HS-5 (cell line): ENCODE results near the gene DENND6B.
"Not testable (repeated sequence)": the region's sequence is repeated elsewhere in the genome, so short reads cannot be mapped to it uniquely, and the experiment has no call there.

Source experiments
- DNase-seq: peaks from one replicate; pipeline ENCODE4 v3.0.0-alpha.2; 2012; ENCODE audit warnings: low read depth

Gene DENND6B

DNA sequence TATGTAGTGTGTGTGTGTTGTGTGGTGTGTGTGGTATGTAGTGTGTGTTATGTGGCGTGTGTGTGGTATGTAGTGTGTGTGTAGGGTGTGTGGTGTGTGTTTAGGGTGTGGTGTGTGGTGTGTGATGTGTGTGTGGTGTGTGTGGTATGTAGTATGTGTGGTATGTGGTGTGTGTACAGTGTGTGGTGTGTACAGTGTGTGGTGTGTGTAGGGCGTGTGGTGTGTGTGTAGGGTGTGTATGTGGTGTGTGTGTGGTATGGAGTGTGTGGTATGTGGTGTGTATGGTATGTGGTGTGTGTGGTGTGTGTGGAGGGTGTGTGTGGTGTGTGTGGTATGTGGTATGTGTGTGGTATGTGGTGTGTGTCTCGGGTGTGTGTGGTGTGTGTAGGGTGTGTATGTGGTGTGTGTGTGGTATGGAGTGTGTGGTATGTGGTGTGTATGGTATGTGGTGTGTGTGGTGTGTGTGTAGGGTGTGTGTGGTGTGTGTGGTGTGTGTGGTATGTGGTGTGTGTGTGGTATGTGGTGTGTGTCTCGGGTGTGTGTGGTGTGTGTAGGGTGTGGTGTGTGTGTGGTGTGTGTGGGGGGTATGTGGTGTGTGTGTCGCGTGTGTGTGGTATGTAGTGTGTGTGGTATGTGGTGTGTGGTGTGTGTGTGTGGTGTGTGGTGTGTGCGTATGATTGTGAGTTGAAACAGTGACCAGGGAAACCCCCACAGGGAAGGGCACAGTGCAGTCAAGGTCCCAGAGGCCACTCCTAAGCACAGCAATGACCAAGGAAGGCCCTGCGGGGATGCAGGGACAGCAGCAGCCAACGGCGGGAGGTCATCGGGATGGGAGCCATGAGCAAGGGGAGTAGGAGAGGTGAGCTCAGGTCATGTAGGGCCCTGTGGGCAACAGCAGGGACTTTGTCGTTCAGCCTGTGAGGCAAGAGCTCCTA is 13.4 kb upstream of the DENND6B start:
- DNase-seq: no peak

DNA sequence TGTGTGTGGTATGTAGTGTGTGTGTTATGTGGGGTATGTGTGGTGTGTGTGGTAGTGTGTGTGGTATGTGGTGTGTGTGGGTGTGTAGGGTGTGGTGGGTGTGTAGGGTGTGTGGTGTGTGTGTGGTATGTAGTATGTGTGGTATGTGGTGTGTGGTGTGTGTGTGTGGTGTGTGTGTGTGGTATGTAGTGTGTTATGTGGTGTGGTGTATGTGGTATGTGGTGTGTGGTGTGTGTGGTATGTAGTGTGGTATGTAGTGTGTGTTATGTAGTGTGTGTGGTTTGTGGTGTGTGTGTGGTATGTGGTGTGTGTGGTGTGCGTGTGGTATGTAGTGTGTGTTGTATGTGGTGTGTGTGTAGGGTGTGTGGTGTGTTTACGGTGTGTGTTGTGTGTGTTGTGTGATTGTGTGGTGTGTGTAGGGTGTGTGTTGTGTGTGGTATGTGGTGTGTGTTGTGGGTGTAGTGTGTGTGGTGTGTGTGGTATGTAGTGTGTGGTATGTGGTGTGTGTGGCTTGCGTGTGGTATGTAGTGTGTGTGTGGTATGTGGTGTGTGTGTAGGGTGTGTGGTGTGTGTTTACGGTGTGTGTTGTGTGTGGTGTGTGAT is 12.1 kb upstream of the DENND6B start:
- no peak for DNase-seq

DNA sequence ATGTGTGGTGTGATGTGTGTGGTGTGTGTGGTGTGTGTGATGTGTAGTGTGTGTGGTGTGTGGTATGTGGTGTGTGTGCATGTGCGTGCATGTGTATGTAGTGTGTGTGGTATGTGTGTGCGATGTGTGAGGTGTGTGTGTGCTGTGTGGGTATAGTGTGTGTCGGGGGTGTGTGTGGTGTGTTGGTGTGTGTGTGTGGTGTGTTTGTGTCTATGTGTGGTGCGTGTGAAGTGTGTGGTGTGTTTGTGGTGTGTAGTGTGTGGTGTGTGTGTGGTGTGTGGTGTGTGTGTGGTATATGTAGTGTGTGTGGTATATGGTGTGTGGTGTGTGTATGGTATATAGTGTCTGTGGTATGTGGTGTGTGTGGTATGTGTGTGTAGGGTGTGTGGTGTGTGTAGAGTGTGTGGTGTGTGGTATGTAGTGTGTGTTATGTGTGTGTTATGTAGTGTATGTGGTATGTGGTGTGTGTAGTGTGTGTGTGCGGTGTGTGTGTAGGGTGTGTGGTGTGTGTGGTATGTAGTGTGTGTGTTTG is 11.3 kb upstream of the DENND6B start:
- no peak for DNase-seq

DNA sequence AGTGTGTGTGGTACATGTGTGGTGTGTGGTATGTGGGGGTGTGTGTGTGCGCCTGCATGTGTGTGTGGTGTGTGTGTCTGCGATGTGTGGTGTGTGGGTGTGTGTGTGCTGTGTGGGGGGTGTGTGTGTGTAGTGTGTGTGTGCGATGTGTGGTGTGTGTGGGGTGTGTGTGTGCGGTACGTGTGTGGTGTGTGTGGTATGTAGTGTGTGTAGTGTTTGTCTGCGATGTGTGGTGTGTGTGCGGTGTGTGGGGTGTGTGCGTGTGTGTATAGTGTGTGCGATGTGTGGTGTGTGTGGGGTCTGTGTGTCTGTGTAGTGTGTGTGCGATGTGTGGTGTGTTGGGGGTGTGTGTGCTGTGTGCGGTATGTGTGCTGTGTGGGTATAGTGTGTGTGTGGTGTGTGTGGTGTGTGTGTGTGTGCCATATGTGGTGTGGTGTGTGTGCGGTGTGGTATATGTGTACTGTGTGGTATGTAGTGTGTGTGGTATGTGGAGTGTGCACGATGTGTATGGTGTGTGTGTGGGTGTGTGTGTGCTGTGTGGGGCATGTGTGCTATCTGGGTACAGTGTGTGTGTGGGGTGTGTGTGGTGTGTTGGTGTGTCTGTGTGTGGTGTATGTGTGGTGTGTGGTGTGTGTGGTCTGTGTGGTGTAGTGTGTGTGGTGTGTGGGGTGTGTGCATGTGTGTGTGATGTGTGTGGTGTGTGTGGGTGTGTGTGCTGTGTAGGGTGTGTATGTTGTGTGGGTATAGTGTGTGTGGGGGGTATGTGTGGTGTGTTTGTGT is 10.6 kb upstream of the DENND6B start:
- DNase-seq: no peak

DNA sequence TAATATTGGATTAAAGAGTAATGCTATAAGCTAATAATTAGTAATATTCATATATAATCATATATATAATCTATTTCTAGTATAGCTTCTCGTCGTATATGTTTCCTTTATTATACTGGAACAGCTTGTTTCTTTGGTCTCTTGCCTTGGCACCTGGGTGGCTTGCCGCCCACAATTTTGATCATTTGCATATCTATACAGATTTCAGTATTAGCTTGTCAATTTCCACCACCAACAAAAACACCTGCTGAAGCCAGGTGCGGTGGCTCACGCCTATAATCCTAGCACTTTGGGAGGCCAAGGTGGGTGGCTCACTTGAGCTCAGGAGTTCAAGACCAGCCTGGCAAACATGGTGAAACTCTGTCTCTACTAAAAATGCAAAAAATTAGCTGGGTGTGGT is 7.6 kb upstream of the DENND6B start:
- DNase-seq: not testable (repeated sequence)

DNA sequence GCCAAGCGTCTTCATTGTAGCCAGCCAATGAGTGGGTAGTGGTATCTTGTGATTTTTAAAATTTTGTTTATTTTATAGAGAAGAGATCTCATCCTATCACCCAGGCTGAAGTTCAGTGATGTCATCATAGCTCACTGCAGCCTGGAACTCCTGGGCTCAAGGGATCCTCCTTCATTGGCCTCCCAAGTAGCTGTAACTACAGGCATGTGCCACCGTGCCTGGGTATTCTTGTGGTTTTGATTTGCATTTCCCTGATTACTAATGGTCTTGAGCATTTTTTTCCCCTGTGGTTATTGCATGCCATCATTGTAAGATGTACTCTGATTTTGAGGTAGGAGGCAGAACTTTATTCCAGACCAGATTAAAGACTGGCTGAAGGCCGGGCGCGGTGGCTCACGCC is 2.4 kb upstream of the DENND6B start:
- DNase-seq: peak; percentile 42

DNA sequence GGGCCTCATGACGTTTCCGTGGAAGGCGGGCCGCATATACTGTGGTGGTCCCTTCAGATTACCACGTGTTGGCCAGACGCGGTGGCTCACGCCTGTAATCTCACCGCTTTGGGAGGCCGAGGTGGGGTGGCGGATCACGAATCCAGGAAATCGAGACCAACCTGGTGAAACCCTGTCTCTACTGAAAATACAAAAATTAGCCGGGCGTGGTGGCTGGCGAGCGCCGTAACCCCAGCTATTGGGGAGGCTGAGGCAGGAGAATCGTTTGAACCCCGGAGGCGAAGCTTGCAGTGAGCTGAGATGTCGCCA is 853 bp upstream of the DENND6B start:
- no peak for DNase-seq

DNA sequence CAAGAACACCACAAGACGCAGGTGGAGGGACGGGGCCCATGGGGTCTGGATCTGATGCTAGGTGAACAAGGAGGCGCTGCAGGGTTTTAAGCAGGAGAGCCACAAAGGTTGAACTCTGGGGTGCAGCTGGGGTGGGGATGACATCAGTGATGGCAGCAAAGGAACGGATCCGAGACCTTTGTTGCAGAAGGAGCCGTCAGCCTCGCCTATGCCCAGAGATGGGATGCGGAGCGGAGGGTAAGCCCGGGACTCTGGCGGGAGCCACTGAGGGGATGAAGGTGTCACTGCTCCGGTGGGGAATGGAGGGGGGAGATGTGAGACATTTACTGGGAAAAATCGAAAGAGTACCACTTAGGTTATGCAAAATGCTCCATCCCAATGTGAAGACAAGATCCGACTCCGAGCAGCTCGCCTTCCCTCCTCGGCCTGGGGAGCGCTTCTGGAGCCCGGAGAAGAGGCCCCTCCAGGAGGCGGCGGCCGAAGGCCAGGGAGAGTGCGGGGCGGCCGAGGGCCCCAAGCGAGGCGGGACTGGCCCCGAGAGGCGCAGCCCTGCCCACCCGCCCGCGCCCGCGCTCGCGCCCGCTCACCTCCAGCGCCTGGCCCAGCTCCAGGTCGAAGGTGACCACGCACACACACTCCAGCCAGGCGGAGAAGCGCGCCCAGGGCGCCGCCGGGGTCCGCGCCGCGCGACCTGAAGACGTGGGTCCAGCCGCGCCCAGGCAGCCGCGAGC is 422 bp downstream of the DENND6B start:
- DNase-seq: no peak

DNA sequence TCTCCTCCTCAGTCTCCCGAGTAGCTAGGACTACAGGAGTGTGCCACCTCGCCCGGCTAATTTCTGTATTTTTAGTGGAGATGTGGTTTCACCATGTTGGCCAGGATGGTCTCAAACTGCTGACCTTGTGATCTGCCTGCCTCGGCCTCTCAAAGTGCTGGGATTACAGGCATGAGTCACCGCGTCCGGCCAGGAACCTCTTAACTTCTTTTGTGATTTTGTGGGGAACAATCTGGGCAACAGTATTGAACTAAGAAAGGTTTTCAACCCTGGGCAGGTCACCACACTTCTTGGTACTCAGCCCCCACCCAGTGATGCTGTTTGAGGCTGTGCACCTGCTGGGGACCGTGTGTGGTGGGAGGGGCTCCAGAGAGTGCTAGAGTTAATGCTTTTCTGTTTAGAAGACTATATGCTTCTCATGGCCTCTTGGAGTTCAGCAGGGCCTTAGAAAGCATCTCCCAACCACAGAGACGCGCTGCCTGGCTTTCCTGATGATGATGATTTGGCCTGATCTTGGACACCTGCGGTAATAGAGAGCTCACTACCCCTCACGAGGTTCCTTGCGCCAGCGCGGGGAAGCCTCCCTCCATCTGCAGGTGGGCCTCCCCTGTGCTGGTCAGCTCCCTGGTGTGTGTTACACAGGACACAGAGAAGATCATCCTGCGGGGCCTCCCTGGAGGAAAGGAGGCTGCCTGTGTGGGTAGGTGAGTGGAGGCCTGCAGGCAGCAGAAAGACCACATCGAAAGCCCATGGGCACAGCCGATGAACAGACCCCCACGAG is 1.2 kb downstream of the DENND6B start:
- DNase-seq: no peak

DNA sequence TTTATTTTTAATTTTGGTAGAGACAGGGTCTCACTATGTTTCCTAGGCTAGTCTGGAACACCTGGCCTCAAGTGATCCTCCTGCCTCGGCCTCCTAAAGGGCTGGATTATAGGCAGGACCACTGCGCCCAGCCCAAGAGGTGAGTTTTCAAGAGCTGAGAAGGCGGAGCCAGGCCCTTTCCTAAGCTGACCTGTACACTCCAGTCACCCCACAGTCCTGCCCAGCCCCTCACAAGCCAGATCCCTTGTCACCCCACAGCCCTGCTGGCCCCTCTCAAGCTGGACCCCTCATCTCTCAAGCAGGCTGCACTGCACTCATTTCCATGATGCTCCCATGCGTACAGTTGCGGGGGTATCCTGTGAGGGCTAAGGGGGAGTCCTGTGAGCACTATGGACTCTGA is 2.9 kb downstream of the DENND6B start:
- DNase-seq: no peak

DNA sequence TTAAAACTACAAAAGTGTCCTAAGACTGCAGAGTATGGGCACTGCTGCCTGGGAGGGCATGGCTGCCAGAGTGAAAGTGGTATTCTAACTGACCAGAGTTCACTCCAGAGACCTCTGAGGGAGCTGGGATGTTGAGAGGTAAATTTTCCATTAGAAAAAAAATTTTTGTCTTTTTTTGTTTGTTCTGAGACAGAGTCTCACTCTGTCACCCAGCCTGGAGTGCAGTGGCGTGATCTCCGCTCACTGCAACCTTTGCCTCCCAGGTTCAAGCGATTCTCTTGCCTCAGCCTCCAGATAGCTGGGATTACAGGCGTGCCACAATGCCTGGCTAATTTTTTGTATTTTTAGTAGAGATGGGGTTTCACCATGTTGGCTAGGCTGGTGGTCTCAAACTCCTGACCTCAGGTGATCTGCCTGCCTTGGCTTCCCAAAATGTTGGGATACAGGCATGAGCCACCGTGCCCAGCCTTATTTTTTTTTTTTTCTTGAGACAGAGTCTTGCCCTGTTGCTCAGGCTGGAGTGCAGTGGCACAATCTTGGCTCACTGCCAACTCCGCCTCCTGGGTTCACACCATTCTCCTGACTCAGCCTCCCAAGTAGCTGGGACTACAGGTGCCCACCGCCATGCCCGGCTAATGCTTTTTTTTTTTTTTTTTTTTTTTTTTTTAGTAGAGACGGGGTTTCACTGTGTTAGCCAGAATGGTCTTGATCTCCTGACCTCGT is 4.3 kb downstream of the DENND6B start:
- DNase-seq: not testable (repeated sequence)

DNA sequence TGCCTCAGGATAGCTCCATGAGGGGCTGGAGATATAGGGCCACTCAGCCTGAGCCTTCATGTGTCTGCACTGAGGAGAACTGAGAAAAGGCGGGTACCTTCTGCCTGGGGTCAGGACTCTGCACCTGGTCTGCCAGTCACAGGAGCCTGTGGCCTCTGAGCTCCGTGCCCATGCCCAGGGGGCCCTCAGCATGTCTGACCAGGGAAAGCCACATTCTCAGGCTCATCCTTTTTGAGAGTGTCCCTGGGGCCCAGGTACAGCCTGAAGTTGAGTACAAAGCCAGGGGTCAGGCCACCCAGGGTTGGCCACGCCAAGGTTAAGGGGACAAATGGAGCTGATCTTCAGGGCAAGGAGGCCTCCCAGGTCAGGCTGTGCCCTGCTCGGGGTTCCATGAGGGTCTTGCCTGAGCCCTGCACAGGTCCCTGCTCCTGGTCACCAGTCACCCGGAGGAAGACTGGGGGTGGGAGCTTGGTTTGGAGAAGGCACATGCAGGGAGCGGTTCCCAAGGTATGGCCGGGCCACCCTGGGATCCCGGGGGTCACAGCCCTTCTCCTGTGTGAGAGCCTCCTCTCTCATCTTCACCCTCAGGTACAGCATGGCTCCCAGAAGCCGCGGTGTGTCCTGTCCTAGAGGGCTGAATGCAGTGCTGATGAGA is 6.0 kb downstream of the DENND6B start:
- no peak for DNase-seq

DNA sequence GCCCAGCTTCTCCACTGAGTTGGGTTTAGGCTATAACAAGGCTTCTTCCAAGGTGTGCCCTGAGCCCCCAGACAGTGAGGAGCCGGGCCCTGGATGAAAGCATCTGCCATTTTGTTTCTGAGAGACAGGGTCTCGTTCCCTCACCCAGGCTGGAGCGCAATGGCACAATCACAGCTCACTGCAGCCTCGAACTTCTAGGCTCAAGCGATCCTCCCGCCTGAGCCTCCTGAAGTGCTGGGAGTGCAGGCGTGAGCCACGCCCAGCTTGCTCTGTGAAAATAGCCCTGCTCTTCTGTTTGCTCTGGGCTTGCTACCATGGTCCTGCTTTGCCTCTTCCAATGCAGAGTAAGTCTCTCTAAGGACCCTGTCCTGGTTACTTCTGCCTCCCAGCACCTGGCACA is 6.7 kb downstream of the DENND6B start:
- DNase-seq: no peak

DNA sequence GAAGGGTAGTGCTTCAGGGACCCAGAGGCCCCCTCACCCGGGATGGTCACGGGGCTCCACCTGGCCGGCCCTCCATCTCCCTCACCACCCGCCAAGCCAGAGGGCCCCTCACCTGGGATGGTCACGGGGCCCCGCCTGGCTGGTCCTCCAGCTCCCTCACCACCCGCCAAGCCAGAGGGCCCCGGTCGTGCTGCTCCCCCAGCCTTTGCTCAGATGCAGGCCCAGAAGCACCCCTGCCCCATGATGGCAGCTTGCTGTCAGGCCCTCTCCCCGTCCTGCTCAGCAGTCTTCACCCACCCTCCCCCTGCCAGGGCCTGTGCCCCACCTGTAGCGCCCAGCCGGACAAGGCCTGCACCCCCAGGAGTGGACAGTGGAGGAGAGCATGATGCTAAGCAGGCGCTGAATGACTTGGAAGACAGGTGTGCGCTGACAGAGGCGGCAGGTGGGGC is 7.3 kb downstream of the DENND6B start:
- DNase-seq: no peak

DNA sequence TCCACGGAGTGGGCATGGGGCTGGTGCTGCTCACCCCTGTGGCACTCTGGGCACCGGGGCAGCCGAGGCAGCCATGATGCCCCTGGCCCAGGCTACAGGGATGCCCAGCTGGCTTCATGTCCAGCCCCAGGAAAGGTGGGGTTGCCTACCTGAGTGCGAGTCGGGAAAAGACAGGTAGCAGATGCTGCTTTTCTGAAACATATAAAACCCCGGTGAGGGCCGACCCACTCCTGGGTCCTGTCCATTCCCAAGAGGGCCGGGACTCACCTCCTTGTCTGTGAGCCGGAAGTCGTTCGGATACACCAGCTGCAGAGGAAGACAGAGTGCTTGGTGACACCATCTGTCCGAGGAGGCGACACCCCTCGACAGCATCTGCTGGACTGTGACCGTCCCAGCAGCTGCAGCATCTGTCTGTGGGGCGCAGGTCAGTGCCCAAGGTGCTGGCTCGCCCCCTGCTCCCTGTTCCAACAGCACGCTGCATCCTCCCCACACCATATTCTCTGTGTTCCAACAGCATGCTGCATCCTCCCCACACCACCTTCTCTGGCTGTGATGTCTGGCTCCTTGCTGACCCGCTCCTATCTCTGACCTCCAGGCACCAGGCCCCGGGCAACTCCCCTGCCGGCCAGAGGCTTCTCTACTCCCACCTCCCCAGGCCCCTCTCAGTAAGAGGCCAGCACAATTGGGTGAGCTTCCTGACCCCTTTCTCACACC is 8.0 kb downstream of the DENND6B start:
- no peak for DNase-seq

DNA sequence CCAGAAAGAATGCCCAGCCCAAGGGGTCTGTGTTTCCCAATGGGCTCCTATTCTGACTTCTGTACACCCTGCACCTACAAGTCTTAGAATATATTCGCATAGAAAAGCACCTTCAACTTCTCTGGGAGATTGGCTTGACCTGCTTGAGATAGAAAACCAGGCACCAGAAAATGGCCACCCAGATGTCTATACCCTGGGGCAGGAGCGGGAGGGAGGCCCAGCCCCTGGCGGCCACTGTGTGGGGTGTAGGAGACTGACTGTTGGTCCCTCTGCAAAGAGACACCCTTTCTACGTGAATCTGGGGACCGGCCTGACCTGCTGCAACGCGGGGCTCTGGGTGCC is 8.5 kb downstream of the DENND6B start:
- no peak for DNase-seq

DNA sequence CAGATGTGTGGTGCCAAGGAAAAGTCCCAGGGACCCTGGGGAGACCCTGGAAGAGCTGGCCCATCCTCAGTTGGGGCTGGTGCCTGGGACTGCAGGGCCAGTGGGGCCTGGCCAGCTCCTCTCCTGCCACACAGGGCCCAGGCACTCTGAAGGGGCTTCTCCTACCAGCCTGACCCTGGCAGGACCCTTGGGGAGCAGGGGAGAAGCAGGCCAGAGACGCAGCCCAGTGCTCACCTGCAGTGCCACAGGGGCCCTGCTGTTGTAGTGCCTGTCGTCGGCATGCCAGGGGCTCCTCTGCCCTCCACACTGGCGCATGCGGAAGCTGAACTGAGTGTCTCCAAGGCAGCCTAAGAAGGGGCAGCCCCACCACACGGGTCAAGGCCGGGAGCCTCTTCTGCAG is 9.1 kb downstream of the DENND6B start:
- no peak for DNase-seq

DNA sequence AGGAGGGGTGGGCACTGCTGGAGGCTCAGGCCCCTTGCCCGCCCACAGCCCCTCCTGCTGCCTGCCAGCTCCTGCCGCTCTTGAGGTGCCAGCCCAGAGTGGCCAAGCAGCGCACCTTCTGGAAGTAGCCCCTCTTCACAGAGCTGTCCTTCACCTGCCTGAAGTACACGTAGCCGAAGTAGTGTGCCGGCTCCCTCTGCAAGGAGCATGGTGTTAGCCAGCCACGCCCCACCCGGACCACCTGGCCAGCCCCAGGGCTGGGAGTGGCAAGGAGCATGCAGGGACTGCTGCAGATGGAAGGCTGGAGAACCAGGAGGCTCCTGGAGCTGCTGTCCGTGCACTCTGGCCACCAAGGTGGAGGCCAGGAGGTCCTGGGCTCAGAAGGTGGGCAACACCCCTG is 9.6 kb downstream of the DENND6B start:
- no peak for DNase-seq
